ENCODE results near the gene CD84.

DNA sequence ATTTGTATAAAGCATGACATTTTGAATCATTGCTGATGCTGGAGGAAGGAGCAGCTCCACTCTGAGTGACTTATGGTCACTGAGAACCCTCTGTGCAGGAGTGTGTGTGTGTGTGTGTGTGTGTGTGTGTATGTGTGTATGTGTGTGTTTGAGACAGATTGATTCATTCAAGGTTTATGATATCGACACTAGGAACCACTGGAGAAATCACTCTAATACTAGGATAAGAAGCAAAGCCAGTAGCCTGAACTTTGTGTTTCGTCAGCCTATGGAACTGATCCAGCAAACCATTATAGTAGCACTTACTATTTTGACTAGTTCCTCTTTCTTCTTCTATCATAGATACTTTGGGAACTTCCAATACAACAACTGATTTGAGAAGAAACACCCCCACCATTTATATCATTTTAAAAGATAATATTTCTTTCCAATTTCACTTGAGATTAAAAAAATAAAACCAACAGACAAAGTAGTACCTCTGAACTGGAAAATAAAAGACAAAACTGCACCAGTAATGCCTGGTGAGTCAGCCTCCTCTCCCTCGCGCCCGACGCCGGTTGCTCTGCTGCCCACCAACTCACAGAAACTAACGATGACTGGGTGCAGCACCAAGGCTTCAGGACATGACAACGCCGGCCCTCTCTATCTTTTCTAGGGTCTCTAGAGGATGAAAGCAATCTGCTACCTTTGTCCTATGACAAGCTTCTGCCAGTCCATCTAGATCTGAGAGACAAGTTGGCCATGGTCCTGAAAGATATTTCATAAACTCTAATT is 46.6 kb upstream of the CD84 start:
- TF ChIP-seq SUZ12 (IDR thresholded peaks at IDR 0.05) (no peak), TARDBP (IDR thresholded peaks at IDR 0.05) (no peak), SP1 (IDR thresholded peaks at IDR 0.05) (no peak)
